Fibroblast of mammary gland (primary cell): ENCODE measurements around the gene SPOPL.
"Not testable (repeated sequence)": the region's sequence is repeated elsewhere in the genome, so short reads cannot be mapped to it uniquely, and the experiment has no call there.

Experiments used
- DNase-seq: peaks from one replicate; pipeline ENCODE4 v3.0.0-alpha.2; 2010; ENCODE audit warnings: low read depth
- H3K4me3 ChIP-seq: 2 replicates; pipeline ENCODE4 v1.5.1; 2011; ENCODE audit warnings: low read depth, mild to moderate bottlenecking, low read length, moderate library complexity; ENCODE audit not compliant: control insufficient read depth
- TF ChIP-seq, protein P1 (sequence below): conservative IDR thresholded peaks from 2 replicates; pipeline ENCODE4 v1.5.1; 2011; ENCODE audit warnings: low read depth, low read length, inconsistent platforms; ENCODE audit not compliant: control insufficient read depth, insufficient read depth

Gene SPOPL

DNA sequence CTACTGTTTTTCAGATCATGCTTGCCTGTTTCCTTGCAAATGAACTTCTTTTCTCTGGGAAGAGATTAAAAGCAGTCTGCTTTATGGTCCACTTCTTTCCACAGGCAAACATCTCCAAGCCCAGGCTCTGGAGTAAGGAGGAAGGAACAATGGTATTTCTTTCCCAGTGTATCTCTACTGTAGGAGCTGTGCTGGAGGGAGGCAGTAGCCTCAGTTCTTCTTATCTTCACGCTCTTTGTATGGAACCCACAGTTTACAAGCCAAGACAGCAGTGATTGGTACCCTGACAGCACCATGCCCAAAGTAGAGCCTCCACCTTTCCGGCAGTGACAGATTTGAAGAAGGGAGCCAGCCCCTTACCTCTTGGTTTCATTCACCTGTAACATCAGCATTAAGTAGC, 35.2 kb downstream of the SPOPL start:
- TF ChIP-seq, protein P1, sequence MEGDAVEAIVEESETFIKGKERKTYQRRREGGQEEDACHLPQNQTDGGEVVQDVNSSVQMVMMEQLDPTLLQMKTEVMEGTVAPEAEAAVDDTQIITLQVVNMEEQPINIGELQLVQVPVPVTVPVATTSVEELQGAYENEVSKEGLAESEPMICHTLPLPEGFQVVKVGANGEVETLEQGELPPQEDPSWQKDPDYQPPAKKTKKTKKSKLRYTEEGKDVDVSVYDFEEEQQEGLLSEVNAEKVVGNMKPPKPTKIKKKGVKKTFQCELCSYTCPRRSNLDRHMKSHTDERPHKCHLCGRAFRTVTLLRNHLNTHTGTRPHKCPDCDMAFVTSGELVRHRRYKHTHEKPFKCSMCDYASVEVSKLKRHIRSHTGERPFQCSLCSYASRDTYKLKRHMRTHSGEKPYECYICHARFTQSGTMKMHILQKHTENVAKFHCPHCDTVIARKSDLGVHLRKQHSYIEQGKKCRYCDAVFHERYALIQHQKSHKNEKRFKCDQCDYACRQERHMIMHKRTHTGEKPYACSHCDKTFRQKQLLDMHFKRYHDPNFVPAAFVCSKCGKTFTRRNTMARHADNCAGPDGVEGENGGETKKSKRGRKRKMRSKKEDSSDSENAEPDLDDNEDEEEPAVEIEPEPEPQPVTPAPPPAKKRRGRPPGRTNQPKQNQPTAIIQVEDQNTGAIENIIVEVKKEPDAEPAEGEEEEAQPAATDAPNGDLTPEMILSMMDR = no peak
- no peak for DNase-seq
- no peak overlapping the region for H3K4me3 ChIP-seq

DNA sequence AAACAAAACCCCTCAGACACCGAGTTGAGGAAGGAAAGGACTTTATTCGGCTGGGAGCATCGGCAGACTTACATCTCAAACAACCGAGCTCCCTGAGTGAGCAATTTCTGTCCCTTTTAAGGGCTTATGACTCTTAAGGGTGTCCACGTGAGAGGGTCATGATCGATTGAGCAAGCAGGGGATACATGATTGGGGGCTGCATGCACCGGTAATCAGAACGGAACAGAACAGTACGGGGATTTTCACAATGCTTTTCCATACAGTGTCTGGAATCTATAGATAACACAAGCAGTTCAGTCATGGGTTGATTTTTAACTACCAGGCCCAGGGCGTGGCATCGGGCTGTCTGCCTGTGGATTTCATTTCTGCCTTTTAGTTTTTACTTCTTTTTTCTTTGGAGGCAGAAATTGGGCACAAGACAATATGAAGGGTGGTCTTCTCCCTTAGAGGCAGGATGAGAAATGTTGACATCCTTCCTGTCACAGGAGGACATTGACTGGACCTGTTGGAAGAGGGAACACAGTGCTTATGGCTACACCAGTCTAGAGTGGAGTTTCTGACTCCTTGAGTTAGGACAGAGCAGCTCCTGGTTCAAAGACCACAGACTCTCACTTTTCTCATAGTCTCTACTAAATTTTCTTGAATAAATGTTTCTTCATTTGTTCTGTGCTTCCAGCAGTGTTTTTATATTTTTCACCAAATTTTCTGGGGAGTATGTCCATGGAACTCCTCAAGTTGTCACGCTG, 35.8 kb downstream of the SPOPL start:
- TF ChIP-seq, protein P1 = no peak
- DNase-seq = no peak
- no peak overlapping the region for H3K4me3 ChIP-seq

DNA sequence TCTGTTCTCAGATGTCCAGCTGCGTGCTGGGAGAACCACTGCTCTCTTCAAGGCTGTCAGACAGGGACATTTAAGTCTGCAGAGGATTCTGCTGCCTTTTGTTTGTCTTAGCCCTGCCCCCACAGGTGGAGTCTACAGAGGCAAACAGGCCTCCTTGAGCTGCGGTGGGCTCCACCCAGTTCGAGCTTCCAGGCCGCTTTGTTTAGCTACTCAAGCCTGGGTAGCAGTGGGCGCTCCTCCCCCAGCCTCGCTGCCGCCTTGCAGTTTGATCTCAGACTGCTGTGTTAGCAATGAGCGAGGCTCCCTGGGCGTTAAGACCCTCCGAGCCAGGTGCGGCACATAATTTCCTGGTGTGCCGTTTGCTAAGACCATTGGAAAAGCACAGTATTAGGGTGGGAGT, 42.6 kb downstream of the SPOPL start:
- not testable (repeated sequence) for DNase-seq, H3K4me3 ChIP-seq

GRCh38 chr2:138548796-138549195, 47.2 kb downstream of the SPOPL start:
- DNase-seq = no peak
- no peak overlapping the region for H3K4me3 ChIP-seq
- TF ChIP-seq, protein P1 = no peak

GRCh38 chr2:138550172-138550571, 48.6 kb downstream of the SPOPL start:
- DNase-seq = no peak
- TF ChIP-seq, protein P1 = no peak
- no peak overlapping the region for H3K4me3 ChIP-seq

DNA sequence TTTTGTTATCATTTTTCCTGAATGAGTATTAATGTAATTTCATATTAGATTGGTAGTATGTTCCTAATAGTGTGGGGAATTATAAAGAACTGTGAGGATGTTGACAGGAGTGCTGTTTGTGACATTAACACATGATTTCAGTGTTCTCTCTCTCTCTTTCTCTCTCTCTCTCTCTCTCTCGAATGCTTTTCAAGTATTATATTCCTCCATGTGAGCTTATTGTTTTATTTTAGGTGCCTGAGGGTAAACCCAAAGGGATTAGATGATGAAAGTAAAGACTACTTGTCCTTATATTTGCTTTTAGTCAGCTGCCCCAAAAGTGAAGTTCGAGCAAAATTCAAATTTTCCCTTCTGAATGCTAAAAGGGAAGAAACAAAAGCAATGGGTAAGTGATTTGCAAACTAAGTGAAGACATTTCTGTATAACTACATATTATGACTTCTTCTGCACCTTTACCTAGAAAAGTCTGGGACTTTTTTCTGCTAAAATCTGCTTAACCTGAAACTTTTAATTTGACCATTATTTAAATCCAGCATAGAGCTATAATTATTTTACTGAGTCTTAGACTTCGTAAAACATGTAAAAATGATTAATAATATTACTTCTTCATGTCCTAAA, 49.2 kb downstream of the SPOPL start:
- TF ChIP-seq, protein P1 = no peak
- no peak for DNase-seq
- H3K4me3 ChIP-seq = no peak overlapping the region

GRCh38 chr2:138554123-138554522, 52.6 kb downstream of the SPOPL start:
- DNase-seq = no peak
- no peak overlapping the region for H3K4me3 ChIP-seq
- TF ChIP-seq, protein P1 = no peak
